Measurements from ENCODE around the gene GPR137B.

- no peak for TF ChIP-seq CTCF (IDR thresholded peaks at IDR 0.05 in 4 of 5, conservative IDR thresholded peaks at IDR 0.05 in 1 of 5)
- no peak for TF ChIP-seq POLR2A (IDR thresholded peaks at IDR 0.05)
These were observed 8.1 kb downstream of the GPR137B start for GRCh38 chr1:236150311-236150955.
